ENCODE results near the gene MYRFL.
A peak's percentile ranks its signal among the peaks of the same experiment; 100 is the strongest.

MYRFL gene

GRCh38 chr12:69932676-69933552 is 107.9 kb downstream of the MYRFL start:
- peak; percentile 66 for DNase-seq (ENCODE audit: low spot score)

GRCh38 chr12:69934011-69934410 is 109.0 kb downstream of the MYRFL start:
- DNase-seq (ENCODE audit: low spot score) = no peak

- DNase-seq (ENCODE audit: low spot score) = peak; percentile 37
Observed at GRCh38 chr12:69935651-69936100, 110.6 kb downstream of the MYRFL start.

GRCh38 chr12:69936214-69936731 is 111.2 kb downstream of the MYRFL start:
- DNase-seq (ENCODE audit: low spot score) = no peak

GRCh38 chr12:69936766-69937165 is 111.7 kb downstream of the MYRFL start:
- DNase-seq (ENCODE audit: low spot score) = no peak

- DNase-seq (ENCODE audit: low spot score) = no peak
Observed at GRCh38 chr12:69947123-69947522, 122.1 kb downstream of the MYRFL start.

GRCh38 chr12:69947897-69948296 is 122.9 kb downstream of the MYRFL start:
- DNase-seq (ENCODE audit: low spot score) = no peak

GRCh38 chr12:69948851-69949250 is 123.8 kb downstream of the MYRFL start:
- no peak for DNase-seq (ENCODE audit: low spot score)

GRCh38 chr12:69949311-69950002 is 124.4 kb downstream of the MYRFL start:
- DNase-seq (ENCODE audit: low spot score) = no peak

GRCh38 chr12:69951108-69951507 is 126.1 kb downstream of the MYRFL start:
- no peak for DNase-seq (ENCODE audit: low spot score)

GRCh38 chr12:69952890-69953289 is 127.9 kb downstream of the MYRFL start:
- no peak for DNase-seq (ENCODE audit: low spot score)

GRCh38 chr12:69961246-69961645 is 136.2 kb downstream of the MYRFL start:
- no peak for DNase-seq (ENCODE audit: low spot score)

- no peak for DNase-seq (ENCODE audit: low spot score)
Observed at GRCh38 chr12:69966409-69966808, 141.4 kb downstream of the MYRFL start.

- DNase-seq (ENCODE audit: low spot score) = no peak
Observed at GRCh38 chr12:69966839-69967238, 141.8 kb downstream of the MYRFL start.

- DNase-seq (ENCODE audit: low spot score) = no peak
Observed at GRCh38 chr12:69969011-69969410, 144.0 kb downstream of the MYRFL start.

GRCh38 chr12:69972136-69972535 is 147.1 kb downstream of the MYRFL start:
- no peak for DNase-seq (ENCODE audit: low spot score)

GRCh38 chr12:69978020-69978419 is 153.0 kb downstream of the MYRFL start:
- DNase-seq (ENCODE audit: low spot score) = no peak

- no peak for DNase-seq (ENCODE audit: low spot score)
Observed at GRCh38 chr12:69981881-69982475, 157.0 kb downstream of the MYRFL start.

GRCh38 chr12:69984241-69984640 is 159.2 kb downstream of the MYRFL start:
- DNase-seq (ENCODE audit: low spot score) = no peak

- DNase-seq (ENCODE audit: low spot score) = peak; percentile 53
Observed at GRCh38 chr12:69985656-69986055, 160.6 kb downstream of the MYRFL start.

- no peak for DNase-seq (ENCODE audit: low spot score)
Observed at GRCh38 chr12:69986114-69986513, 161.1 kb downstream of the MYRFL start.

GRCh38 chr12:69987579-69988091 is 162.6 kb downstream of the MYRFL start:
- no peak for DNase-seq (ENCODE audit: low spot score)
